H1 (cell line): ENCODE measurements around the gene STX11. TPM values are rescaled to one million over a fixed set of nuclear protein-coding genes. Genes with fewer than 3 reads are reported as not detected.

ENCODE experiments used
- polyA plus RNA-seq, 7 experiments: library from polyadenylated mRNA; depleted of rRNA in 3 of 7; stranded (reverse) in 5 of 7; unstranded in 2 of 7; fragments of >200 nt in 5 of 7; fragments of 200-250 nt in 2 of 7; gene quantifications; 1 replicate in 5 of 7; 2 replicates in 1 of 7; 4 replicates in 1 of 7; pipeline versions ENCODE4 v1.2.1 to v1.2.3, GENCODE V29; 2011 to 2013; ENCODE audit warnings: missing spikeins in 2 of 7, mixed read lengths in 2 of 7
- total RNA-seq: library from RNA; stranded (reverse); fragmentation: NEBNext Ultra II Directional; extraction: Animal tissue kit (Norgen Biotek cat#: 25700); gene quantifications from 2 replicates; pipeline ENCODE4 v1.2.1, GENCODE V29; 2021
- TF ChIP-seq, protein P1 (sequence below): fragments of 300-600 bp; sonication (generic); IDR thresholded peaks from 2 replicates; pipeline ENCODE4 v1.7.1; 2012; ENCODE audit warnings: low read length, moderate library complexity, mild to moderate bottlenecking, inconsistent platforms; ENCODE audit not compliant: insufficient replicate concordance

Gene STX11
- total and polyA plus RNA-seq, 2 of the 8 experiments (the other 6 are each of a cell fraction or from before 2014, with no cell fraction given) = 0.15 to 0.34 TPM

- TF ChIP-seq, protein P1, sequence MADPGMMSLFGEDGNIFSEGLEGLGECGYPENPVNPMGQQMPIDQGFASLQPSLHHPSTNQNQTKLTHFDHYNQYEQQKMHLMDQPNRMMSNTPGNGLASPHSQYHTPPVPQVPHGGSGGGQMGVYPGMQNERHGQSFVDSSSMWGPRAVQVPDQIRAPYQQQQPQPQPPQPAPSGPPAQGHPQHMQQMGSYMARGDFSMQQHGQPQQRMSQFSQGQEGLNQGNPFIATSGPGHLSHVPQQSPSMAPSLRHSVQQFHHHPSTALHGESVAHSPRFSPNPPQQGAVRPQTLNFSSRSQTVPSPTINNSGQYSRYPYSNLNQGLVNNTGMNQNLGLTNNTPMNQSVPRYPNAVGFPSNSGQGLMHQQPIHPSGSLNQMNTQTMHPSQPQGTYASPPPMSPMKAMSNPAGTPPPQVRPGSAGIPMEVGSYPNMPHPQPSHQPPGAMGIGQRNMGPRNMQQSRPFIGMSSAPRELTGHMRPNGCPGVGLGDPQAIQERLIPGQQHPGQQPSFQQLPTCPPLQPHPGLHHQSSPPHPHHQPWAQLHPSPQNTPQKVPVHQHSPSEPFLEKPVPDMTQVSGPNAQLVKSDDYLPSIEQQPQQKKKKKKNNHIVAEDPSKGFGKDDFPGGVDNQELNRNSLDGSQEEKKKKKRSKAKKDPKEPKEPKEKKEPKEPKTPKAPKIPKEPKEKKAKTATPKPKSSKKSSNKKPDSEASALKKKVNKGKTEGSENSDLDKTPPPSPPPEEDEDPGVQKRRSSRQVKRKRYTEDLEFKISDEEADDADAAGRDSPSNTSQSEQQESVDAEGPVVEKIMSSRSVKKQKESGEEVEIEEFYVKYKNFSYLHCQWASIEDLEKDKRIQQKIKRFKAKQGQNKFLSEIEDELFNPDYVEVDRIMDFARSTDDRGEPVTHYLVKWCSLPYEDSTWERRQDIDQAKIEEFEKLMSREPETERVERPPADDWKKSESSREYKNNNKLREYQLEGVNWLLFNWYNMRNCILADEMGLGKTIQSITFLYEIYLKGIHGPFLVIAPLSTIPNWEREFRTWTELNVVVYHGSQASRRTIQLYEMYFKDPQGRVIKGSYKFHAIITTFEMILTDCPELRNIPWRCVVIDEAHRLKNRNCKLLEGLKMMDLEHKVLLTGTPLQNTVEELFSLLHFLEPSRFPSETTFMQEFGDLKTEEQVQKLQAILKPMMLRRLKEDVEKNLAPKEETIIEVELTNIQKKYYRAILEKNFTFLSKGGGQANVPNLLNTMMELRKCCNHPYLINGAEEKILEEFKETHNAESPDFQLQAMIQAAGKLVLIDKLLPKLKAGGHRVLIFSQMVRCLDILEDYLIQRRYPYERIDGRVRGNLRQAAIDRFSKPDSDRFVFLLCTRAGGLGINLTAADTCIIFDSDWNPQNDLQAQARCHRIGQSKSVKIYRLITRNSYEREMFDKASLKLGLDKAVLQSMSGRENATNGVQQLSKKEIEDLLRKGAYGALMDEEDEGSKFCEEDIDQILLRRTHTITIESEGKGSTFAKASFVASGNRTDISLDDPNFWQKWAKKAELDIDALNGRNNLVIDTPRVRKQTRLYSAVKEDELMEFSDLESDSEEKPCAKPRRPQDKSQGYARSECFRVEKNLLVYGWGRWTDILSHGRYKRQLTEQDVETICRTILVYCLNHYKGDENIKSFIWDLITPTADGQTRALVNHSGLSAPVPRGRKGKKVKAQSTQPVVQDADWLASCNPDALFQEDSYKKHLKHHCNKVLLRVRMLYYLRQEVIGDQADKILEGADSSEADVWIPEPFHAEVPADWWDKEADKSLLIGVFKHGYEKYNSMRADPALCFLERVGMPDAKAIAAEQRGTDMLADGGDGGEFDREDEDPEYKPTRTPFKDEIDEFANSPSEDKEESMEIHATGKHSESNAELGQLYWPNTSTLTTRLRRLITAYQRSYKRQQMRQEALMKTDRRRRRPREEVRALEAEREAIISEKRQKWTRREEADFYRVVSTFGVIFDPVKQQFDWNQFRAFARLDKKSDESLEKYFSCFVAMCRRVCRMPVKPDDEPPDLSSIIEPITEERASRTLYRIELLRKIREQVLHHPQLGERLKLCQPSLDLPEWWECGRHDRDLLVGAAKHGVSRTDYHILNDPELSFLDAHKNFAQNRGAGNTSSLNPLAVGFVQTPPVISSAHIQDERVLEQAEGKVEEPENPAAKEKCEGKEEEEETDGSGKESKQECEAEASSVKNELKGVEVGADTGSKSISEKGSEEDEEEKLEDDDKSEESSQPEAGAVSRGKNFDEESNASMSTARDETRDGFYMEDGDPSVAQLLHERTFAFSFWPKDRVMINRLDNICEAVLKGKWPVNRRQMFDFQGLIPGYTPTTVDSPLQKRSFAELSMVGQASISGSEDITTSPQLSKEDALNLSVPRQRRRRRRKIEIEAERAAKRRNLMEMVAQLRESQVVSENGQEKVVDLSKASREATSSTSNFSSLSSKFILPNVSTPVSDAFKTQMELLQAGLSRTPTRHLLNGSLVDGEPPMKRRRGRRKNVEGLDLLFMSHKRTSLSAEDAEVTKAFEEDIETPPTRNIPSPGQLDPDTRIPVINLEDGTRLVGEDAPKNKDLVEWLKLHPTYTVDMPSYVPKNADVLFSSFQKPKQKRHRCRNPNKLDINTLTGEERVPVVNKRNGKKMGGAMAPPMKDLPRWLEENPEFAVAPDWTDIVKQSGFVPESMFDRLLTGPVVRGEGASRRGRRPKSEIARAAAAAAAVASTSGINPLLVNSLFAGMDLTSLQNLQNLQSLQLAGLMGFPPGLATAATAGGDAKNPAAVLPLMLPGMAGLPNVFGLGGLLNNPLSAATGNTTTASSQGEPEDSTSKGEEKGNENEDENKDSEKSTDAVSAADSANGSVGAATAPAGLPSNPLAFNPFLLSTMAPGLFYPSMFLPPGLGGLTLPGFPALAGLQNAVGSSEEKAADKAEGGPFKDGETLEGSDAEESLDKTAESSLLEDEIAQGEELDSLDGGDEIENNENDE = no peak
- TF ChIP-seq, all 59 proteins: peak for 3
Observed at GRCh38 chr6:144150710-144151657, 667 bp downstream of the STX11 start (continued).
